PC-3 (cell line): ENCODE data around the gene TTC29. TPM values are rescaled to one million over a fixed set of nuclear protein-coding genes. Genes with fewer than 3 reads are reported as not detected.

ENCODE experiments used
- ATAC-seq: fragments of 200-7000 bp; cut with Tn5 transposase; 2 replicates; pipeline ENCODE4 v1.9.1; 2020; ENCODE audit warnings: mild to moderate bottlenecking, moderate library complexity
- BruUV-seq: library from RNA; stranded (reverse); fragments of 400-500 nt; replicated peaks from 2 replicates; lab custom pipeline; 2021; lab: Mats Ljungman, UMichigan
- CTCF ChIA-PET: fragments of 300-600 bp; sonication (Branson Sonifier 250); formaldehyde crosslinking; loops from one replicate; lab custom pipeline; 2022; ENCODE audit warnings: antibody characterized with exemption; lab: Charles Lee
- POLR2A ChIA-PET: fragments of 300-600 bp; sonication (Branson Sonifier 250); formaldehyde crosslinking; loops from one replicate; lab custom pipeline; 2022; ENCODE audit warnings: antibody characterized with exemption; ENCODE audit not compliant: unreplicated experiment; lab: Charles Lee
- DNase-seq: peaks from one replicate; pipeline ENCODE4 v3.0.0-alpha.2; 2015
- H2AFZ ChIP-seq: fragments of 300-600 bp; sonication (generic); 2 replicates; pipeline ENCODE4 v1.6.0; 2016; ENCODE audit warnings: antibody characterized with exemption, low read length
- H3F3A ChIP-seq: fragments of 300-600 bp; sonication (generic); one replicate; pipeline ENCODE4 v1.6.0; 2017; ENCODE audit warnings: antibody characterized with exemption, low read length, control low read depth, mild to moderate bottlenecking; ENCODE audit not compliant: unreplicated experiment
- H3K27ac ChIP-seq: fragments of 300-600 bp; sonication (generic); 2 replicates; pipeline ENCODE4 v1.5.1; 2016; ENCODE audit warnings: mild to moderate bottlenecking, low read length
- H3K27me3 ChIP-seq: fragments of 300-600 bp; sonication (generic); 2 replicates; pipeline ENCODE4 v1.6.1; 2016; ENCODE audit warnings: low read length, mixed read lengths
- H3K36me3 ChIP-seq: fragments of 300-600 bp; sonication (generic); 2 replicates; pipeline ENCODE4 v1.6.1; 2016; ENCODE audit warnings: low read depth, mixed run types, low read length, mixed read lengths
- H3K4me1 ChIP-seq: fragments of 300-600 bp; sonication (generic); 2 replicates; pipeline ENCODE4 v1.5.1; 2016; ENCODE audit warnings: low read length; ENCODE audit not compliant: insufficient read depth
- H3K4me2 ChIP-seq: fragments of 300-600 bp; sonication (generic); 2 replicates; pipeline ENCODE4 v1.6.0; 2016; ENCODE audit warnings: low read length
- H3K4me3 ChIP-seq: fragments of 300-600 bp; sonication (generic); 2 replicates; pipeline ENCODE4 v1.5.1; 2016; ENCODE audit warnings: mild to moderate bottlenecking, low read length, mixed read lengths
- H3K79me2 ChIP-seq: fragments of 300-600 bp; sonication (generic); 2 replicates; pipeline ENCODE4 v1.6.1; 2017; ENCODE audit warnings: low read length, mixed read lengths
- H3K9ac ChIP-seq: fragments of 300-600 bp; sonication (generic); 2 replicates; pipeline ENCODE4 v1.6.0; 2016; ENCODE audit warnings: mild to moderate bottlenecking, low read length
- H3K9me2 ChIP-seq: fragments of 300-600 bp; sonication (generic); replicated peaks from 2 replicates; pipeline ENCODE4 v1.6.1; 2016; ENCODE audit warnings: mixed run types, low read length, mixed read lengths
- H3K9me3 ChIP-seq: fragments of 300-600 bp; sonication (generic); 2 replicates; pipeline ENCODE4 v1.6.1; 2016; ENCODE audit warnings: low read length, mixed read lengths
- H4K20me1 ChIP-seq: fragments of 300-600 bp; sonication (generic); 2 replicates; pipeline ENCODE4 v1.6.1; 2016; ENCODE audit warnings: low read length, mixed read lengths
- EZH2 ChIP-seq: fragments of 300-600 bp; sonication (generic); IDR thresholded peaks from one replicate; pipeline ENCODE4 v1.6.1; 2017; ENCODE audit warnings: antibody characterized with exemption, mild to moderate bottlenecking, low read length; ENCODE audit not compliant: unreplicated experiment
- EZH2phosphoT487 ChIP-seq: fragments of 300-600 bp; sonication (generic); IDR thresholded peaks from 2 replicates; pipeline ENCODE4 v1.6.1; 2018; ENCODE audit warnings: mild to moderate bottlenecking, antibody characterized with exemption, low read length, borderline replicate concordance
- intact Hi-C: fragments of 100-400 bp; cut with micrococcal nuclease; formaldehyde crosslinking; loops from 2 replicates; pipeline ENCODE4 v1.9.0; 2023
- total RNA-seq: library from RNA; depleted of rRNA; stranded (reverse); fragments of >200 nt; gene quantifications from 2 replicates; pipeline ENCODE4 v1.2.3, GENCODE V29; 2014
- TF ChIP-seq, protein P1 (sequence below): fragments of 300-600 bp; sonication (generic); conservative IDR thresholded peaks from 2 replicates; pipeline ENCODE4 v1.5.1; 2017; ENCODE audit warnings: antibody characterized with exemption, low read depth, mild to moderate bottlenecking, low read length

The TTC29 gene
- total RNA-seq, 1 experiment from 2014 or later: not detected

DNA sequence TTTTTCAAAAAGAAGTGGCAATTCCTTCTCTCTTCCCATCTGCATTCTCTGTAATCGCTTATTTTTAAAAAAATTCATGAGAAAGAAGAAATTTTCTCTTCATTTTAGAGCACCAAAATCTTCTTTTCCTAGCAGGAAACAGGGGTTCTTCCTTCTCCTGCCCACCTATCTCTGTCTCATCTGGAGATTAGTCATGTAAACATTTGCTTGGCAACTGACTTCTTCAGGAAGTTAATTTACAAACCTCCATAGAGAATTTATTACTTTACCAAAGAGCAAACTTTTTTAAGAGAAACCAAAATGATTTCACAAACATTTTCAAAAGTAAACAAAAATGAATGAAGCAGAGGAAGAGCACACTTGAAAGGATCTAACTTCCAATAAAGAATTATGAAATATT lies 13.5 kb downstream of the TTC29 start:
- Histone ChIP-seq H3K4me1 (no peaks in the 10 kb centered on the region), H3K9ac (no peak overlapping the region), H3K9me2 (no peaks in the 10 kb centered on the region), H3K79me2 (no peaks in the 10 kb centered on the region), H3K27me3 (peaks cover 46% of the 10 kb centered on the region), H3K4me3 (no peak overlapping the region), H4K20me1 (no peaks in the 10 kb centered on the region), H3K36me3 (no peaks in the 10 kb centered on the region), H2AFZ (no peak overlapping the region), H3F3A (no peaks in the 10 kb centered on the region), H3K27ac (no peak overlapping the region), H3K4me2 (no peak overlapping the region), H3K9me3 (no peaks in the 10 kb centered on the region)
- ATAC-seq: no peak
- POLR2A ChIA-PET: no interaction called here
- DNase-seq: no peak
- no TSS peak for BruUV-seq
- intact Hi-C loops: no loop called here
- CTCF ChIA-PET: no interaction called here
- TF ChIP-seq EZH2phosphoT487 (no peak), EZH2 (no peak)
- TF ChIP-seq, protein P1, sequence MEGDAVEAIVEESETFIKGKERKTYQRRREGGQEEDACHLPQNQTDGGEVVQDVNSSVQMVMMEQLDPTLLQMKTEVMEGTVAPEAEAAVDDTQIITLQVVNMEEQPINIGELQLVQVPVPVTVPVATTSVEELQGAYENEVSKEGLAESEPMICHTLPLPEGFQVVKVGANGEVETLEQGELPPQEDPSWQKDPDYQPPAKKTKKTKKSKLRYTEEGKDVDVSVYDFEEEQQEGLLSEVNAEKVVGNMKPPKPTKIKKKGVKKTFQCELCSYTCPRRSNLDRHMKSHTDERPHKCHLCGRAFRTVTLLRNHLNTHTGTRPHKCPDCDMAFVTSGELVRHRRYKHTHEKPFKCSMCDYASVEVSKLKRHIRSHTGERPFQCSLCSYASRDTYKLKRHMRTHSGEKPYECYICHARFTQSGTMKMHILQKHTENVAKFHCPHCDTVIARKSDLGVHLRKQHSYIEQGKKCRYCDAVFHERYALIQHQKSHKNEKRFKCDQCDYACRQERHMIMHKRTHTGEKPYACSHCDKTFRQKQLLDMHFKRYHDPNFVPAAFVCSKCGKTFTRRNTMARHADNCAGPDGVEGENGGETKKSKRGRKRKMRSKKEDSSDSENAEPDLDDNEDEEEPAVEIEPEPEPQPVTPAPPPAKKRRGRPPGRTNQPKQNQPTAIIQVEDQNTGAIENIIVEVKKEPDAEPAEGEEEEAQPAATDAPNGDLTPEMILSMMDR: no peak

DNA sequence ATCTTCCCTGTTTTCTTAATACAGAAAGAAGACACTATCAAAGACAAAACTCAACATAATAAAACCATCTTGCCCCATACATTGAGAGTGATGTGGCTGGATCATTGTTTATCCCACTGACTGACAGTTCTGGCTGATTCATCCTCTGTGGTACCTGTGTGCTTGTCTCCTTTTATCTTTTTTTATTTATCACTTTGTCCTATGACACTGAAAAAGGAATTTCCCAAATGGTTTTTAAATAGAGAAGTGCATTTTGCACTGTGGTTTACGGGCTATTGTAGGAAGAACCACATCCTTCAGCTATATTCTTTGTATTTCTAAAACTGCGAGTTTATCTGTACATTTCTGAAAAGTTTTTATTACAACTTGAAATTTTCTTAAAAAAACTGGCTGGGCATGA lies 15.0 kb downstream of the TTC29 start:
- intact Hi-C loops: no loop called here

DNA sequence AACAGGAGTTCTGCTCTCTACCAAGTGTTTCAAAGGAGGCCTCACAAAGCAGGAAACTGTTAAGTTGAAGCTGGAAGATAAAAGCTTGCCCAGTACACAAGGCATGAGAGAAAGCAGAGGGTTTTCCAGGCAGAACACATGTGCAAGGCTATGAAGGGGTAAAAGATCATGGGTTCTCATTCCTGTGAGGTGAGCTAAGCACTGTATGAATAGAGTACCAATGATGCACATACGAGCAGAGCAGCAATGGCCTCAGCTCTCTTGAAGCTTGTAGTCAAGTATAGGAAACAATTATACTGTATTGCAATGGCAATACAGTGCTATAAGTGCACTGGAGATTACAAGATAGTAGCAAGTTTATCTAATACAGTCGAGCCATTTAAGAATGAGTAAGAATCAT lies 18.0 kb downstream of the TTC29 start:
- H3K79me2 ChIP-seq: no peaks in the 10 kb centered on the region
- no TSS peak for BruUV-seq
- H3K4me1 ChIP-seq: no peaks in the 10 kb centered on the region
- no peak overlapping the region for H2AFZ ChIP-seq
- no peak overlapping the region for H3K4me3 ChIP-seq
- no peak for DNase-seq
- no peaks in the 10 kb centered on the region for H3K36me3 ChIP-seq
- intact Hi-C loops: no loop called here
- no peaks in the 10 kb centered on the region for H3F3A ChIP-seq
- H3K27me3 ChIP-seq: peaks cover 41% of the 10 kb centered on the region
- H3K9me2 ChIP-seq: no peaks in the 10 kb centered on the region
- no peak overlapping the region for H3K9ac ChIP-seq
- no peaks in the 10 kb centered on the region for H3K9me3 ChIP-seq
- TF ChIP-seq EZH2phosphoT487: no peak
- TF ChIP-seq, protein P1: no peak
- no peak for TF ChIP-seq EZH2
- ChIA-PET POLR2A (no interaction called here), CTCF (no interaction called here)
- ATAC-seq: no peak
- no peaks in the 10 kb centered on the region for H4K20me1 ChIP-seq
- H3K4me2 ChIP-seq: no peak overlapping the region
- no peak overlapping the region for H3K27ac ChIP-seq

More for the DNA sequence above, 15.0 kb downstream of the TTC29 start:
- Histone ChIP-seq H3K9ac (no peak overlapping the region), H3K27me3 (peaks cover 35% of the 10 kb centered on the region), H3K36me3 (no peaks in the 10 kb centered on the region), H3K9me2 (no peaks in the 10 kb centered on the region), H3K4me3 (no peak overlapping the region), H3K27ac (no peak overlapping the region), H4K20me1 (no peaks in the 10 kb centered on the region), H3K9me3 (no peaks in the 10 kb centered on the region), H3F3A (no peaks in the 10 kb centered on the region), H3K4me2 (no peak overlapping the region), H3K4me1 (no peaks in the 10 kb centered on the region), H2AFZ (no peak overlapping the region), H3K79me2 (no peaks in the 10 kb centered on the region)
- ATAC-seq (no peak), DNase-seq (no peak)
- ChIA-PET POLR2A (no interaction called here), CTCF (no interaction called here)
- no TSS peak for BruUV-seq
- TF ChIP-seq EZH2 (no peak), EZH2phosphoT487 (no peak)
- TF ChIP-seq, protein P1: no peak
